GM20431 (cell line): Measurements from ENCODE around the gene CARMIL1.

Source experiments
- in situ Hi-C: fragments of 300-500 bp; cut with MseI, MboI; formaldehyde crosslinking; loops from one replicate; pipeline ENCODE4 v1.15.0; 2020; ENCODE audit warnings: low sequenced_read_pairs; ENCODE audit not compliant: unreplicated experiment

The CARMIL1 gene

DNA sequence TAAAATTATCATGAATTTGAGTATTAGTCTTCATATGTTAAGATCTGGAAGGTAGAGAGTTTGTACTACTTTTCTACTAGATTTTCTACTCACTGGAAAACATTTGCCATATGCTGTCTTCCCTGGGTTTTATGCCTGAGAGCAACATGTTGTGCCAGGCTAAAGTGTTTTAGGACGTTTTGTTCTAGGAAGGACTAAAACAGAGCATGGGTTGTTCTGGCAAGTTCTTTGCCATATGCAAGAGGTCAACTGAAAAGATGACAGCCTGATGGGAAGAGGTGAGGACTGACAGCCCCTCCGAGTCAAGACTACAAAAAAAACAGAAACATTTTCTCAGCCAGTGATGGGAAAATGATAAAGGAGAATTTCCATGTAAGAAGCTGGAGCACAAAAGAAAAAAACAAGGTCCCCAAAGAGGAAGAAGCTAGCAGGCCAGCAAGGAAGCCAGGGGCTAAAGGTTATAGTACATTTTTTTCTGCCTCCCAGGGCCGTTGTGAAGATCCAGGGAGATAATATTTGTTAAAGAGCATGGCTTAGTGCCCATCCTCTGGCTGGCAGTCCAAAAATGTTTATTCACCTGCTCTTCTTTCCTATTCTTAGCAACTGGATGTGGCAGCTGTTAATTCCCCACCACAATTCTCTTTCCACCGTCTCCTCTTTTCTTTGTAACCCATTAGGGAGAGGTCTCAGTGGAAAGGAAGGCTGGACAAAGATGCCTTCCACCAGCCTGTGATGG is 380.6 kb downstream of the CARMIL1 start:
- in situ Hi-C loops: no loop called here

DNA sequence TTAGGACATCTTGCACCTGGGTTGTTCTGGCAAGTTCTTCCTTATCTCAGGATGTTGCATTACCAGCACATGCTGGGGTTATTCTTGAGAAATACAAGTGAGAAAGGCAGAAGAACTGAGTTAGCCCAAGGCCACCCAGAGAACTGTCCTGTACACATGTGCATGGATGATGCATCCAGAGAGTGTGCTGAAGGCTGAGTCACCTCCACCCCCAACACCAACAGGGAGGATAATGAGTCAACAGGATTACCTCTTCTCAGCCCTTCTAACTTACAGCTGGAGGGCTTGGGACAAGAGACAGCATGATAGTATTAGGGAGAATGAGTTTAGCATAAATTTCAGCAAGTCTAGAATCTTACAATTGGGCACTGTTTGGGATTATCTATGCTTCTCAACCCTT is 381.3 kb downstream of the CARMIL1 start:
- in situ Hi-C loops: no loop called here

DNA sequence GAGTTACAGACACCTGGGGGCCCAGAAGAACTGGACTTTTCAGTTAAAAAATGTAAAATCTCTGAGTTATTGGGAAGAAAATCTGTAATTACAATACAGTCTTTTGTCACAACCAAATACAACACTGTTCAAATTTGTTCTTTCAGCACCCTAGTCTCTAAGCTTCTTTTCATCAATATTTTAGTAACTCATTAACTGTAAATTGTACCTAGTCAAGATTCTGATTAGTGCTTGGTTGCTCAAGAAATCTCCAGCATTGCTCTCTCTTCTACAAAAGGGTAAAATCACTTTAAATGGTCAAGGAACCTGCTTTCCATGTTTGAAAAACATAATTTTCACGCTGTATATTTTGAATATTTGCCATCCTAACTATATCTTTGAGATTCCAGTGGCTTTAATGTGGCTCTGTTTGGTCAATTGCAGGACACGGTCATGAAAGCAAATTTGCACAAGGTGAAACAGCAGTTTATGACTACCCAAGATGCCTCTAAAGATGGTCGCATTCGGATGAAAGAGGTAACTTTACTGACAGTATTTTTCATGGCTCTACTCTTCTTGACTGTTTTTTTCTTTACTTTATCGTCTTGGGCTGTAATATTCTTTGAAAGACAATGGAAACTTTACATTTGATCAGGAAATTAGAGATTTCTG is 382.1 kb downstream of the CARMIL1 start:
- in situ Hi-C loops: no loop called here

DNA sequence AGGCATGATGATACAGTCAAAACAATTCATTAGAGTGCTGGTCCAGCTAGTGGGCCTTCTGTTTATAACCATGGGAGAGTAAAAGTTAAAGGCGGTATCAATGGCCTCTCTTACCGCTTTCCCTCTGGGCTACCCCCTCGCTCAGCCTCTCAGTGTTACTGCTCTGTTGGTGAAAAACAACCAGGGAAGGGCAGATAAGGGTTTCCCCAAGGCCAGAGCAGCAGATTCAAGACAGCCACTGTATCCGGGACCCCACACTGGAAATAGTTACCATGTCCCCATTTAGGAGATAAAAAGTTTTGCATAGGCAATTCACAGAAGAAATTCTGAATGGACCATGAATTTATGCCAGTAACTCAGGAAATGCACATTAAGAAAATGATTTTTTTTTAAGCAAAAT is 386.3 kb downstream of the CARMIL1 start:
- in situ Hi-C loops: no loop called here

DNA sequence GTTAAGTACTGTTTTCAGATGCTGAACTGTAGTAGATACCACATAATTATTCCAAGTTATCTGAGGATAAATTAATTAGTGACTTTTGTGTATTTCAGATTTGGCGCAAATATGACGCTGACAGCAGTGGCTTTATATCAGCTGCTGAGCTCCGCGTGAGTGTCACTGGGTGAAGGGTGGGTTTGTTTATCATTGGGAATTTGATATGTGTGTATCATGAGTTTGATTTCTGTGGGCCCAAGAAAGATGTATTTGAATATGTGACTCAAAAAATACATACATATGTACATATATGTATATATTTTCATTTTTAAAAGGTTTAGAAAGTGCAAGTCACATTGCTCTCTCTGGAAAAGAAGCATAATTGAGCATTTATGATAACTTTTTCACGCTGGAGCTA is 390.2 kb downstream of the CARMIL1 start:
- in situ Hi-C loops: no loop called here
